Hematopoietic multipotent progenitor cell treated with erythropoietin and hydrocortisone succinate and interleukin-3 and kit ligand, for 8 days (in vitro differentiated cells): ENCODE measurements around the gene ABI3.

ENCODE experiments used
- DNase-seq: peaks from one replicate; pipeline ENCODE4 v3.0.0-alpha.2; 2015

Gene ABI3

DNA sequence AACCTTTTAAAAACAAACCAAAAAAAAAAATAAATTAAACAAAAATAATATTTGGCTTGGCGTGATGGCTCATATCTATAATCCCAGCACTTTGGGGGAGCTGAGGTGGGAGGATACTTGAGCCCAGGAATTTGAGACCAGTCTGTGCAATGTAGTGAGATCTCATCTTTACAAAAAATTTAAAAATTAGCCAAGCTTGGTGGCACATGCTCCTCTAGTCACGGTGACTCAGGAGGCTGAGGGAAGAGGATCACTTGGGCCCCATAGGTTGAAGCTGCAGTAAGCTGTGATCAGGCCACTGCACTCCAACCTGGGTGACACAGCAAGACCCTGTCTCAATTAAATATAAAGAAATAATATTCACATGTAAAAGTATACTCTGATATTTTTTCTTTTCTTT, 12.3 kb upstream of the ABI3 start:
- DNase-seq: no peak

GRCh38 chr17:49200423-49201083, 10.0 kb upstream of the ABI3 start:
- no peak for DNase-seq

DNA sequence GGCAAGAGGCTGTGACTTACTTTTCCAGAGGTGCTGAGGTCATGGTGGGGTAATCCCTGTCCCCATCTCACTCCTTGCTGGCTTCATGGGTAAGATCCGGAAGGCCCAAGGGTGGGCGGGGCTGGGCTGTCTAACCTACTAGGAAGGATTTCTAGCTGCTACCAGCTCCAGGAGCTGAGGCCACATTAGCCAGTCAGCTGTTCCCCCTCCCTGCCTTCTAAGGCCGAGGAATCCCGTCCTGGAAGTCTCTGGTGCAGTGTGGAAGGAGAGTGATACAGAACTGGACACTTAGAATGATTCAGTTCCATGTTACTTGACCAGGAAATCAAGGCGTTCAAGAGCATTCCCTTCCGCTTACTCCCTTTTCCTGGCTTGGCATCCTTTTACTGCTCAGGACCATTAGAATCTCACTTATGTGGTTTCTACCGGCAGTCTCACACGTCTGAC, 9.0 kb upstream of the ABI3 start:
- DNase-seq: no peak

DNA sequence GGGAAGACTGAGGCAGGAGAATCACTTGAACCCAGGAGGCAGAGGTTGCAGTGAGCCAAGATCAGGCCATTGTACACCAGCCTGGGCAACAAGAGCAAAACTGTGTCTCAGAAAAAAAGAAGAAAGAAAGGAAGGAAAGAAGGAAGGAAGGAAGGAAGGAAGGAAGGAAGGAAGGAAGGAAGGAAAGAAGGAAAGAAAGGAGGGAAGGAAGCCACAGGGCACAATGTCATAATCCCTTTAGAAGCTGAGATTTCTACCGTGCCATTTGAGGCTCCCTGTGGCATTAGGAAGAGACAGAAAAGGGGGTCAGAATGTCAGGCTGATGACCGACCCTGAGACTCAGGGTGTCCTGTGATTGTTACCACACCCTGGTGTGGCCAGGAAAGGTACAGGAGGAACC, 6.7 kb upstream of the ABI3 start:
- DNase-seq: no peak

DNA sequence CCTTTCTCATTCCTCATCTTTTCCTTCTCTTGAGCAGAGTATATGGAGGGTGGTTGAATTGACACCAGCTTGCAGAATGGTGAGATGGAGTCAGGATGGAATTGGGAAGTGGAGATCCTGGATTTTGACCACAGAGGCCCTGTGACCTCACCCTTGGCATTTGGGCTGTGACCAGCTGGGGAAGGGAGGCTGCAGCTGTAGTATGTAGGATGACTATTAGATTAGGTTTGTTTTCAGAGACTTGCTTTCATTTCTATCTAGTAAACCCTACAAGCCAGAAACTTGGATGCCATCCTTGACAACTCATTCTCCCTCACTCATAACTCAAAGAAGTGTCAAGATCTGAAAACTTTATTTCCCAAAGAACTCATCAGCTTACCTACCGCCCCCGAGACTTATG, 6.0 kb upstream of the ABI3 start:
- DNase-seq: no peak

DNA sequence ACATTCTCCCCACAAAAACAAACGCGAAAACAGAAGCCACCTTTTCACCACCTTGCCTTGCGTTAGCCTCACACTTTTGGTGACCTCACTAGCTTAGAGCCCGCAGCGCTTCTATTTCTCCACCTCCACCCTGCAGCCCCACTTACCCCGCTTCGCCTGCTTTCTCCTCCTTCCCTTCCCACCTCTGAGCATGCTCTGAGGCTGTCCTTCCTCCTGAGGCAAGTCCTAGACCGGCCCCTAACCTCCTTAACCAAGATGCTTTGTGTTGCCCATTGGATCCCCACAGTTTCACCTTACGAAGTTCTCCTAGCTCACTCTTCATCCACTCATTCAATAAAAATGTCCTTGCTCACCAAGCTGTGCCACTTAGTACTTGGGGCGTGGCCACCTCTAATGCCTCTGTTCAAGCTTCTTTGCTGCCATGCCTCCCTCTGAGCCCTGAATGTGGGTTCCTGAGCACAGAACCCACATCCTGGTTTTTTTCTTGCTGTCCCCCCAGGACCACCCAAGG, 1.4 kb upstream of the ABI3 start:
- no peak for DNase-seq

- DNase-seq: no peak
These were observed 2.9 kb downstream of the ABI3 start for GRCh38 chr17:49213399-49213798.

DNA sequence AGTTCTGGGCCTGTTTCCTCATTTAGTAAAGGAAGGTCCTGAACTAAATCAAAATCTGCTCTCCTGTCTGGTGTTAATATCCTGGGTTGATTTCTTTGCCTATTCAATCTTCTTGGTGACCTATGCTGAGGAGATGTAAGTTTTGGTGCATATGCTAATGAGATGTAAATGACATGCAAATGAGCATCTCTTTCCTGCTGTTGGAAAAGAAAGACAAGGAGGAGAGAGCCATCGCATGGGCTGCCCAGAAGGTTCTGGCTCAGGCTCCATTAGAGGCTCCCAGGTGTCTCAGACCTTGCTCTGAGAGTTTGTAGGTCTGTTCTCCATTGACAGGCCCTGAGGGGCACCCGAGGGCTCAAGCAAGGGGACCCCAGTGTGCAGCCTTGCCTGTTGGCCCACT, 3.3 kb downstream of the ABI3 start:
- DNase-seq: no peak

DNA sequence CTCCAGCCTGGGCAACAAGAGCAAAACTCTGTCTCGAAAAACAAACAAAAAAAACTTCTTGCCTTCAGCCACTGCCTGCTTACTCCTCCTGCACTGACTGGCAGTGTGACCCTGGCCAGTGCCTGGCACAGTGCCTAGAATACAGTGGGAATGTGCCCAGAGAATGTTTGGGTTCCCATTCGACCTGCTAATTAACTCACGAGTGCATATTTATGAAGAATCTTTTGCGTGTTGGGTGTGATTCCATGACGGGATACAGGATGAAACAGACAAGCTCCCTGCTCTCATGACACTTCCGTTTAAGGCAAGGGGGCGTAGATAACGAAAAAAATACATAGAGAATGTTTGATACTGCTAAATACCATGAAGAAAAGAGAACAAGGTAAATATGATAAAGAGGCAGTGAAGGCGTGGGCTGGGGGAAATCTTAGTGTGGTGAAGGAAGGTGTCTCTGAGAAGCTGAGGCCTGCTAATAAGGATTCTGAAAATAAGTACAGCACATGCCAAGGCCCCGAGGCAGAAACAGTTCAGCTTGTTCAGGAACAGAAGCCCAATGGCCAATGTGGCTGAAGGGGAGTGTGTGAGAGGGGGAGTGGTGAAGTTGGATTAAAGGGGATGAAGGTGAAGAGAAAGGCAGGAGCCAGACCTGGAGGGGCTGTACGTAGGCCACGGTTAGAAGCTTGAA, 4.3 kb downstream of the ABI3 start:
- DNase-seq: no peak

GRCh38 chr17:49216482-49216881, 6.0 kb downstream of the ABI3 start:
- DNase-seq: no peak

GRCh38 chr17:49216953-49217650, 6.6 kb downstream of the ABI3 start:
- DNase-seq: peak; percentile 34

GRCh38 chr17:49217651-49218413, 7.3 kb downstream of the ABI3 start:
- peak; percentile 20 for DNase-seq

DNA sequence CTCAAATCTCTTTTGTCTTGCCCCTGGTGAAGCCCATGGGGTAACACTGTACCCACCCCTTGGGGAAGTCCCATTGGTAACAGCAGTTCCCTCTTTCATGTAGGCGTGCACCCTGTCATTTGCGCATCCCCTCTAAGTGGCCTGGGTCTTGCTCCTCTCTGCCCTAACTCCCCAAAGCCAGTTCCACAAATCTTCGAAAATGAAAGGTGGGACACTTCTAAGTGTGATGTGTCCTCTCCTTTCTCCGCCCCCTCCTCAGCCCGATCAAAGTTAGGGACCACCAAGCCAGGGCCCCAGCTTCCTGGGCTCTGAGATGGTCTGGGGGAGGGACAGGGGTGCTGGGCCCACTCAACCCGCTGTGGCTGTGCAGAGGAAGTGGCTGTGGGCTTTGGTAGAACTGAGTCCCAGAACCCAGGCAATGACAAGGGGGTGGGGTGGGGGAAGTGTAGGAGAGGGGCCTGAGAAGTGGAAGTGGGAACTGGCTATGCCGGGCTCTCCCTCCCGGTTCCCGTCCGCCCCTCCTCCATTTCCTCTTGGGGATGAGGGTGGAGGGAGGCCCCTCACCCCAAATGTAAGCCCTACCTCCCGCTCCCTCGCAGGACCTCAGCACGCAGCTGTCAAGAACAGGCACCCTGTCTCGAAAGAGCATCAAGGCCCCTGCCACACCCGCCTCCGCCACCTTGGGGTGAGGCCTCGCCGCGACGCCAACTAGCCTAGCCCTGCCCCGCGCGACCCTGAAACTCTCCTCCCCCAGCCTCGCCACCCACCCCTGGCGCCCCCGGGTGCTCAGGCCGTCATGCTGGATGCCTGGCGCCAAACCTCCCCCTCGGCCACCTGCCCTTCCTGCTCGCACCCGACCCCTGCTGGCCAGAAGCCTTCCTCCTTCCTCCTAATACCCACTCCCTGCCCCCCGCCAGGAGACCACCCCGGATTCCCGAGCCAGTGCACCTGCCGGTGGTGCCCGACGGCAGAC, 8.7 kb downstream of the ABI3 start:
- no peak for DNase-seq

- DNase-seq: no peak
These were observed 9.5 kb downstream of the ABI3 start for GRCh38 chr17:49219987-49220386.

- DNase-seq: no peak
These were observed 12.6 kb downstream of the ABI3 start for GRCh38 chr17:49223168-49223516.

DNA sequence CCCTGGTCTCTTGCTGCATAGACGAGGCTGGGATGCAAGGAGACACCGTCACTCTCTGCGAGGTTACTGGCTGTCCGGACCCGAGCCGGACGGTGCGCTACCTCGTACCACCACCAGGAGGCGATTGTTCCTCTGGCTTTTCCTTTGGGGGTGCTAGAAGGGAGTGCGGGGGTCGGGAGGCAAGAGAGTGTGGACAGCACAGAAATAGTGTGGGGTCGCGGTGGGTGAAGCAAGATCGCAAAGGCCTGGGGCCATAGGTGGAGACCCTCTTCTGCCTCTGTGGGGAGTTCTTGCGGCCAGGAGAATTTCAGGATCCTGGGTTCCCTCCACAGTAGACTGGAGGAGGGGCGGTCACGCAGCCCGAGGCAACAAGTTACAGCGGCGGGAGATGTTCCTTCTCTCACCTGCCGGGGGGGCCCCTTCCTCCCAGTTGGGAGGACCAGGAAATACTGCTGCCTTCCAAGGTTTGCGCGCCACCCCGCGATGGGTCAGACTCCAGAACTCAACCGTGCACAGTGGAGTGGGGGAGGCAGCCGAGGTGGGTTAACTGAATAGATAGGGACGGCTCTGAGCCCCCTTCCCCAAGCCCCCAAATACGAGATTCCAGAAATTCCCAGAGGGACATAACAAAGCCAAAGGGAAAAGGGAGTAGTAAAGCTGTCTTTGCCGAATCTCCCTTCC, 13.2 kb downstream of the ABI3 start:
- DNase-seq: peak; percentile 67

- DNase-seq: no peak
These were observed 13.9 kb downstream of the ABI3 start for GRCh38 chr17:49224198-49224996.

DNA sequence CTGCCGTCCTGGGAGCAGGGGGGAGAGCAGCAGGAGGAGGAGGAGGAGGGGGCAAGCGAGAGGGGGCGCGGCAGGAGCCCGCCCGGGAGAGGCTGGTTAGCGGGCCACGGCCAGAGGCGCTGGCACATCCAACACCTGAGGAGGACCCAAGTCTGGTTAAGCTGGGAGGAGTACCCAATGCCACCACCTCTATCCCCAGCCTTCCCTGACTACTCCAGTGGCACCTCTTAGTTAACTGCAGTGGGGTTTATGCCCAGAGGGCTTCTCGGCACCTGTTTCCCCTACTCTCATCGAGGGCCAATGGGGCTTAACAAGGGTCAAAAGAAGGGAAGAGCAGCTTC, 14.5 kb downstream of the ABI3 start:
- DNase-seq: no peak

DNA sequence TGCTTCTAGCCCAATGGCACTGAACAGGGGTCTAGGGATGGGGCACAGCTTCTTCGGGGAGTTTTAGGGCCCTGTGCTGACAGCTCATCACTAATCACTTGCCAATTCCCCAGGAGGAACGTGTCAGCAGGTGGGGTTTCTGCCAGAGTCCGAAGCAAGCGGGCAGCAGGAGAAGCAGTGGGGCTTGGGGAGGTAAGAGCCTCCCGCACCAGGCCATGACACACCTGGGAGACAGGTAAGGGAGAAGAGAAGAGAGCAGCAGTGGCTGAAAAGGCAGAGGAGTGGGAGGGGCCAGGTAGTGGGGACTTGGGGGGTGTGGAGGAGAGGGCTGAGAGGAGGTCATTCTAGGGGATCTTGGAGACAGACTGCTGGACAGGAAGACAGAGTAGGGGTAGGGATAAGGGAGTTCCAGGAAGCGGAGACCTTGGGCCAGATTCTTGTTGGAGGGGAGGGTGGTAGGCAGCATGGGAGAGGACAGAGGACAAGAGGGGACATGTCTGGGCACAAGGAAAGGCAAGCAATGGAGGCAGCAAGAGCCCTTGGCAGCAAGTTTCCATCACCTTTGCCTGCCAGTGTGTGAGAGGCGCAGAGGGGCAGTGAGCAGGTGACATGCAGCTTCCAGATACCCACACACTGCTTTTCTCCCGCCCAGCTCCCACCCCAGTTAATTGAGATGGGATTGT, 15.2 kb downstream of the ABI3 start:
- no peak for DNase-seq
